Fibroblast of skin of abdomen (primary cell): Measurements from ENCODE around the gene XYLB.

Source experiments
- DNase-seq: peaks from one replicate; pipeline ENCODE4 v3.0.0-alpha.2; 2013

Gene XYLB

DNA sequence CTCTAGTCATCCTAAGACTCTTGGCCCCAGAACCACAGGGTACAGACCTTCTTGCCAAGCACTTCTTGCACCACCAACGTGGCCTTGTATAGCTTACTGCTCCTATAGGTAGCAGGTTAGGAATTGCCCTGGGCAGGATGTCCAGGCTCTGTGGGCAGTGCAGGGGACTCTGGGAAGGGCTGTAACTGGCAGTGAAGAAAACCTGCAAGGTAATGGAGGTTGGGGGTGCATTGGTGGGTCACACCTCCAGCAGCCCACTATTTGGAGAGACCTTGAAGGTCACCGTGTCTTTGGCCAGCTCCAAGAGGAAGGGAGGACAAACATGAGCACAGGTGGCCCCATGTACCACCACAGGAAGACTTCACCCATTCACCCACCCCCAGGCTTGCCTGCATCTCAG lies 21.3 kb upstream of the XYLB start:
- no peak for DNase-seq

DNA sequence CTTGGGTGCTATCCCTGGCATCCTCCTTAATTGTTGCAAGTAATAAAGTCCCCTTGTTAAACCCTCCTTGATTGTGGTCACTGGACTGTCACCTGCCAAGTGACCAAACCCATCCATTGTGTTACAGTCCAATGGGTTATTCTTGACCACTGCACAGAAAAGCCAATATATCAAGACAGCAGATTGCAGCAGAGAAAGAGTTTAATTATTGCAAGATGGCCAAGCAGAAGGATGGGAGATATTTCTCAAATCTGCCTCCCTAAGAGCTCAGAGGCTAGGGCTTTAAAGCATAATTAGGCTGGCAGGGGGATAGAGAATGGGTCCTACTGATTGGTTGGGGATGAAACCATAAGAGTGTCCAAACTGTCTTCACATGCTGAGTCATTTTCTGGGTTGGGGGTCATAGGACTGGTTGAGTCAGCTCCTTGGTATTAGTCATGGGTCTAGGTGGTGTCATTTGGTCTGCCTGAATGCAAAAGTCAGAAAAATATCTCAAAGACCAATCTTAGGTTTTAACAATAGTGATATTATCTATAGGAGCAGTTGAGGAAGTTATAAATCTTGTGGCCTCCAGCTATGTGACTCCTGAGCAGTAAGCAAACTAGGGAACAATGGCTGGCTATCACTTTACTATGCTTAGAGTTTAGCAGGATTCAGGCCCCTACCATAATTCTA lies 19.1 kb upstream of the XYLB start:
- peak; percentile 61 for DNase-seq

- DNase-seq, result no peak
Measured at GRCh38 chr3:38331257-38332022, 15.1 kb upstream of the XYLB start.

DNA sequence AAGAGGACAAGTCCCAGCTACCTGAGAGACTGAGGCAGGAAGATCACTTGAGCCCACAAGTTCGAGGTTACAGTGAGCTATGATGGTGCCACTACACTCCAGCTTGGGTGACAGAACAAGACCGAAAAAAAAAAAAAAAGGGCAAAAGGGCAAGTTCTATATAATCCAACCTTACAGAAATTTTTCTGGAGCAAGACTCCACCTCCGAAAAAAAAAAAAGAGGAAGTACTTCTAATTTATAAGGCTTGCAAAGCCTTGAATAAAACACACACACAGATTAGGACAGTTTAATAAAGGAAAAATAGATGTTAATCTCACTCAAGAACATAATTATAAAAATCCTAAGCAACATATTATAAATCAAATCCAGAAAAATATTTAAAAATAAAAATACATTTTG lies 14.4 kb upstream of the XYLB start:
- DNase-seq, result no peak

DNA sequence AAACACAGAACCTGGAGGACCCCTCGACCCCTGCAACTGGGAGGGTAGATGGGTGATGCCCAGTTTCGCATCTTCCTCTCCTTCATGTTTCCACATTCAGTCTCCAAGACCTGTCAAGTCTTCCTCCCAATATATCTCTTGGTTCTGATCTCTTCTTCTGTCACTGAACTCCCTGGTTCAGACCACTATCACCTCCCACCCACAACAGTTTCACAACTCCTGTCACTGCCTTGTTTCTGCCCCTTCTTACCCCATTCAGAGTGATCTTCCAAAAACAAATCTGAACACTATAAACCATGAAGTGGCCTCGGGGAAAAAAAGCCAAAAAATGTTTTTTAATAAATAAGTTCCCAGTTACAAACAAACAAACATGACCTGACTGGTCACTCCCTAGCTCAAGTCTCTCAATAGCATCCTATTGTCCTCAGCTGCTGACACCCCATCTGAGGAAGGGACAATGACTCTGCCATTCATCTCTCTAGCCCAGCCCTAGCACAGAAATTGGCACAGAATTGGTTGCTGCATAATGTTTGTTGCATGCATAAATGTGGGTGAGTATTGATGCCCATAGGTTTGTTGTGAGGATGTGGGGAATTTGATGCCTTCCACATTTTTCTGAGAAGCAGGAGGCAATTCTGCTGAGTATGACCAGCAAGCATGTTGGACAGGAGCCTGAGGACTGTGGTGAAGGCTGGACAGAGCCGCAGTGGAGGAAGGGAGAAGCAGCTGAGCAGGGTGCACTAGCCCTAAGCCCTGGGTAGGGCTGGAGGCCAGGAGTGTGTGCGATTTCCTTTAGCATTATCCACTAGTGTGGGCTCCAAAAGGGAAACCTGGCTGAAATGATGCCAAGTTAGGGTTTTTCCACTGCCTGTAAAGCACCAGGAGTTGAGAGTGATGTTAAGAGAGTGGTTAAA lies 12.2 kb upstream of the XYLB start:
- peak; percentile 74 for DNase-seq

- DNase-seq, result no peak
Measured at GRCh38 chr3:38335263-38335662, 11.3 kb upstream of the XYLB start.

DNA sequence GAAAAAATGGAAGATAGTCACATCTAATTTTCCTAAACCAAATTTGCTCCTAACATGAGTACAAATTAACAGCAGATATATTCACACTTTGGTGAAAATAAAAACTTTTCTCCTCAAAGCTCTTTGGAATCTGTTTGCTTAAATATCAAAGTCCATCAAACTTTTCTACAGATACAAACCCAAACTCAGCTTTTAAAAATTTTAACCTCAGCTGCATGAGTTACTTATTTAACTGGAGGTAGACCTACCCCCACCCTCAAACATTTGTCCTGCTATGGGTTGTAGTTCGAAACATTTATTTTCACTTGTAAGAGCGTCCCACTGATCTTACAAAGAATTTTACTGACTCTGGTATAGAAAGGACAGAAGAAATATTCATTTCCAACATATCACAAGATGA lies 8.9 kb upstream of the XYLB start:
- DNase-seq, result no peak

- DNase-seq, result no peak
Measured at GRCh38 chr3:38343797-38344594, 2.6 kb upstream of the XYLB start.

- DNase-seq, result no peak
Measured at GRCh38 chr3:38345879-38346586, 552 bp upstream of the XYLB start.

- no peak for DNase-seq
Measured at GRCh38 chr3:38347421-38348200, 1.0 kb downstream of the XYLB start.

DNA sequence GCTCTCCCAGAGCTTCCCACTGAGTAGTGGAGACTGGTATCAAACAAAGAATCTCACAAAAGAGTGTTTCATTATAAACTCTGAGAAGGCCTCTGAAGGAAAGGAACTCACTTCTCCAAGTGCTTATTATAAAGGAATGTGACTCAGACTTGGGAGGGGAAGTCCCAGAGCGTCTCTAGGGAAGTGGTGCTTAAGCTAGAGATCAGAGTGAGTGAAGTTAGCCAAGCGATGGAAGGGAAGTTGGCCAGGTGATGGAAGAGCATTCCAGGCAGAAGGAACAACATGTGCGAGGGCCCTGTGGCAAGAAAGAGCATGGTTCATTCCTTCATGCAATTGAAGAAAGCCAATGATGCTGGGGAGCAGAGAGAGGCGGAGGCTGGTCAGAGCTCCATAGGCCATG lies 2.3 kb downstream of the XYLB start:
- DNase-seq, result peak; percentile 42

- peak; percentile 17 for DNase-seq
Measured at GRCh38 chr3:38349684-38350359, 3.2 kb downstream of the XYLB start.

DNA sequence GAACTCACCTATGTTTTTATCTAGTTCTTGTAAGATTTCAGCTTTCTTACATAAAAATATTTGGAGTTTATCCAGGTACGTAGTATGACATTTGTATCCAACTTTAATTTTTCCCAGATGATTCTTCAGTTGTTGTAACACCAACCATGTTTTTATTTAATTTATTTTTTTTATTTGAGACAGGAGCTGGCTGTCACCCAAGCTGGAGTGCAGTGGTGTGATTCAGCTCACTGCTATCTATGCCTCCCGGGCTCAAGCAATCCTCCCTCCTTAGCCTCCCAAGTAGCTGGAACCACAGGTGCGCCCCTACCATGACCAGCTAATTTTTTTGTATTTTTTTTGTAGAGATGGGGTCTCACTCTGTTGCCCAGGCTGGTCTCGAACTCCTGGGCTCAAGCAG lies 6.6 kb downstream of the XYLB start:
- DNase-seq, result peak; percentile 58

GRCh38 chr3:38354588-38355330 lies 8.2 kb downstream of the XYLB start:
- DNase-seq, result peak; percentile 69

- DNase-seq, result no peak
Measured at GRCh38 chr3:38359038-38359437, 12.5 kb downstream of the XYLB start.

DNA sequence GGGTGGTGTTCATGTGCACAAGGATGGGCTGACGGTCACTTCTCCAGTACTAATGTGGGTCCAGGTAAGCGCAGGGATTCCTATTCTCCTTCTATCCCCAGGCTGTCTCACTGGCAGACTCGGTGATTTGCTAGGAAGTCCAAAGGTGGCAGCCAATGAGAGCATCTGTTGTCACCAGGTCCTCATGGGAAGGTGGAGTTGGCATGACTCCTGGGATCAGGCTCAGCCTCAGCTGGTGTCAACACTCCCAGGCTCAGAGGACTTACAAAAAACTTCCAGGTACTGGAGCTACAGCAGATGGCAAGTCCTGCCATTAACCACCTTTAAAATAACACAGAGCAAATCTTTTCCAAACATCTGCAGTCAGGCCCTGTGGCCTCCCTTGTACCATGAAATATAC lies 13.8 kb downstream of the XYLB start:
- DNase-seq, result no peak

GRCh38 chr3:38361496-38361895 lies 14.9 kb downstream of the XYLB start:
- DNase-seq, result no peak

- no peak for DNase-seq
Measured at GRCh38 chr3:38362825-38363224, 16.2 kb downstream of the XYLB start.

GRCh38 chr3:38364721-38365400 lies 18.3 kb downstream of the XYLB start:
- DNase-seq, result no peak
